Body of pancreas (tissue), 4 donors: ENCODE measurements around the gene TNFAIP2. TPM values are rescaled to one million over a fixed set of nuclear protein-coding genes. Genes with fewer than 3 reads are reported as not detected.
A peak's percentile ranks its signal among the peaks of the same experiment; 100 is the strongest.

Experiments
- ATAC-seq: fragments of 150-250 bp; one replicate; pipeline ENCODE4 v1.9.1; 2016
- DNase-seq, 4 donors: peaks; one replicate each; pipeline ENCODE4 v3.0.0-alpha.2; 2019
- H3K27ac ChIP-seq, 4 donors: fragments of 200-600 bp; sonication (generic); 1 replicate in 3 of 4; 2 replicates in 1 of 4; pipeline versions ENCODE4 v1.5.1 to v1.6.1; 2016 to 2019; ENCODE audit warnings: mild to moderate bottlenecking in 1 of 4, mixed read lengths in 1 of 4, moderate library complexity in 1 of 4
- H3K27me3 ChIP-seq, 2 donors: fragments of 200-600 bp; sonication (generic); one replicate each; pipeline ENCODE4 v1.6.0; 2016; ENCODE audit warnings: mild to moderate bottlenecking in 1 of 2
- H3K36me3 ChIP-seq, 2 donors: fragments of 200-600 bp; sonication (generic); replicated peaks in 1 of 2; 2 replicates each; pipeline ENCODE4 v1.5.1; 2016; ENCODE audit warnings: low read depth in 2 of 2; ENCODE audit not compliant: insufficient read depth in 1 of 2
- H3K4me1 ChIP-seq: fragments of 200-600 bp; sonication (generic); one replicate; pipeline ENCODE4 v1.6.0; 2016
- H3K4me3 ChIP-seq, 2 donors: fragments of 200-600 bp; sonication (generic); 1 replicate in 1 of 2; 2 replicates in 1 of 2; pipeline ENCODE4 v1.5.1; 2016 to 2019
- H3K9me3 ChIP-seq, 3 donors: fragments of 200-600 bp; sonication (generic); 1 replicate in 2 of 3; 2 replicates in 1 of 3; pipeline ENCODE4 v1.5.1; 2016
- POLR2A ChIP-seq, 3 donors: fragments of 450-650 bp; IDR thresholded peaks; one replicate each; pipeline ENCODE4 v1.6.1; 2016; ENCODE audit warnings: antibody characterized with exemption in 3 of 3, mild to moderate bottlenecking in 2 of 3
- WGBS, 2 donors: methylation state at CpG; one replicate each; pipeline ENCODE4 v1.1.5; 2017; 5-methylcytosine and 5-hydroxymethylcytosine counted together
- intact Hi-C: fragments of 100-400 bp; cut with DNase I; formaldehyde crosslinking; loops from one replicate; pipeline ENCODE4 v1.15.1; 2023
- total RNA-seq, 2 donors: library from RNA; depleted of rRNA; stranded (reverse); fragments of >200 nt; gene quantifications; one replicate each; pipeline ENCODE4 v1.1.0, GENCODE V29; 2016
- TF ChIP-seq, protein P1 (sequence below), 7 experiments: fragments of 450-650 bp in 4 of 7; fragments of 200-600 bp in 3 of 7; sonication (generic) in 3 of 7; IDR thresholded peaks; one replicate each; pipeline ENCODE4 v1.5.1; 2016 to 2019; ENCODE audit warnings: antibody characterized with exemption in 7 of 7

The TNFAIP2 gene
- total RNA-seq, 2 donors from 2014 or later, result 22.1 to 75.5 TPM

DNA sequence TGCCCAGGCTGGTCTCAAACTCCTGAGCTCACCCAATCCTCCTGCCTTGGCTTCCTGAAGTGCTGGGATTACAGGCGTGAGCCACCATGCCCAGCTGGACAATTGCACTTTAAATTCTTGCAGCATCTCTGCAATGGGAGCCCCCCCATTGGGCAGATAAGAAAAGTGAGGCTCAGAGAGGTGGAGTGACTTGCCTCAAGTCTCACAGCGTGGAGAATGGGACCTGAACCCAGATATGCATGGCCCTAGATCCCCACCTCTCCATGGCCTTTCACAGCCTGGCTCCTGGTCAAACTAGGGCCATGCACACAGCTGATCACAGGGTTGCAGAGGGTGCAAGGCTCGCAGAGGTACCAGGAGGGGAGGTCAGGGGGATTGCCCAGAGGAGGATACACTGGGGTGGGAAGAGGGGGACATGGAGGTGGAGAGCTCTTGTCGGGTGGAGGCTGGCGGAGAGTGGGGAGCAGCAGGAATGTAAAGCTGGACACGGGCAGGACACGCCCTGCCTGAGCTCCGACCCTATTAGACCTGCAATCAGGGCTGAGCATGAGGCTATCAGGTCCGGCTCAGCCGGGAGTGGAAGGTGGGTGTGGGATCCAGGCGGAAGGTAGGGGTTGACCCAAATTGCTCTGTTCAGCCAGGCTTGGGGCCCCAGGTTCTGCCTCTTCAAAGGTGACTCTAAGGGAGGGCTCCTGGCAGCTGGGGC lies 21.9 kb upstream of the TNFAIP2 start:
- intact Hi-C loops, result loop anchor here (10.0 kb wide), 1 partner anchor 193 kb away; no protein-coding TSS in a partner anchor
- TF ChIP-seq, protein P1, sequence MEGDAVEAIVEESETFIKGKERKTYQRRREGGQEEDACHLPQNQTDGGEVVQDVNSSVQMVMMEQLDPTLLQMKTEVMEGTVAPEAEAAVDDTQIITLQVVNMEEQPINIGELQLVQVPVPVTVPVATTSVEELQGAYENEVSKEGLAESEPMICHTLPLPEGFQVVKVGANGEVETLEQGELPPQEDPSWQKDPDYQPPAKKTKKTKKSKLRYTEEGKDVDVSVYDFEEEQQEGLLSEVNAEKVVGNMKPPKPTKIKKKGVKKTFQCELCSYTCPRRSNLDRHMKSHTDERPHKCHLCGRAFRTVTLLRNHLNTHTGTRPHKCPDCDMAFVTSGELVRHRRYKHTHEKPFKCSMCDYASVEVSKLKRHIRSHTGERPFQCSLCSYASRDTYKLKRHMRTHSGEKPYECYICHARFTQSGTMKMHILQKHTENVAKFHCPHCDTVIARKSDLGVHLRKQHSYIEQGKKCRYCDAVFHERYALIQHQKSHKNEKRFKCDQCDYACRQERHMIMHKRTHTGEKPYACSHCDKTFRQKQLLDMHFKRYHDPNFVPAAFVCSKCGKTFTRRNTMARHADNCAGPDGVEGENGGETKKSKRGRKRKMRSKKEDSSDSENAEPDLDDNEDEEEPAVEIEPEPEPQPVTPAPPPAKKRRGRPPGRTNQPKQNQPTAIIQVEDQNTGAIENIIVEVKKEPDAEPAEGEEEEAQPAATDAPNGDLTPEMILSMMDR (IDR thresholded peaks at IDR 0.05), result no peak
- TF ChIP-seq POLR2A (IDR thresholded peaks at IDR 0.05), result no peak
- no peaks in the 10 kb centered on the region for H3K9me3 ChIP-seq
- H3K27ac ChIP-seq, result no peak overlapping the region
- H3K36me3 ChIP-seq, result no peaks in the 10 kb centered on the region
- 91 to 94% methylated on average over 10 to 11 of the region's 11 CpGs for WGBS, 2 donors
- no peak for ATAC-seq
- H3K4me1 ChIP-seq, result peaks cover 37% of the 10 kb centered on the region
- no peak overlapping the region for H3K4me3 ChIP-seq
- H3K27me3 ChIP-seq, result no peaks in the 10 kb centered on the region
- DNase-seq, result peak in 1 of 4 donors; percentile 4

DNA sequence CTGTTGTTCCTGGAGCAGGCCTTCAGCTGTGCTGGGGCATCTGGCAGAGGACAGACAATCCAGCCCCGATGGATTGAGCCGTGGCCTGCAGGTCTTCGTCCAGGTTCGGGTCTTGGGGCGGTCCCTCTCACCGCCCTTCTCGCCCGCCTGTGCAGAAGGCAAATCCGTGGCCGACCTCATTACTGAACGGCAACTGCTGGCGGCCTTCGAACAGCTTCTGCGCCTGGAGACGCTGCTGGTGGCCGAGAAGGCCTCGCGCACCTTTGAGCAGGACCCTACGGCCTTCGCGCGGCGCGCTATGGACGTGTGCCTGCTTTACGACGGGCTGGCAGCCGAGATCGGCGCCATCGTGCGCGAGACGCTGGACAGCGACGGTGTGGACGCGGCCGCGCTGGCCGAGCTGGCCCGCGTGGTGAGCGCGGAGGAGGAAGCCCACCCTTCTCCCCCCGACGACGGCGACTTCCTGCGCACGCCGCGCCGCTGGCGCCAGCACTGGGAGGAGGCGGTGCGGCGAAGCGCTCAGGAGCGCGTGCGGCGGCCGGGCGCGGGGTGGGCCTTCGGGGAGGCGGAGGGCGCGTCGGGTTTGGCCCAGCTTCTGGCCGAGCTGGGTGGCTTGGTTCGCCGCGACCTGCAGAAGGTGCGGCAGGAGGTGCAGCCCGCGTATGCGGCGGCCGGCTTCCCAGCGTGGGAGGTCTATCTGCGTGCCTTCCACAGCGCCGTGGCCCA lies 21.1 kb upstream of the TNFAIP2 start:
- H3K27me3 ChIP-seq, result no peaks in the 10 kb centered on the region
- no peak for TF ChIP-seq POLR2A (IDR thresholded peaks at IDR 0.05)
- TF ChIP-seq, protein P1 (IDR thresholded peaks at IDR 0.05), result no peak
- H3K4me1 ChIP-seq, result peaks cover 37% of the 10 kb centered on the region
- H3K36me3 ChIP-seq, result no peaks in the 10 kb centered on the region
- no peaks in the 10 kb centered on the region for H3K9me3 ChIP-seq
- ATAC-seq (no peak), DNase-seq (peak in 1 of 4 donors; percentile 4)
- H3K27ac ChIP-seq, result no peak overlapping the region
- 64 to 86% methylated on average over 43 to 85 of the region's 85 CpGs for WGBS, 2 donors
- H3K4me3 ChIP-seq, result no peak overlapping the region
- intact Hi-C loops, result loop anchor here (10.0 kb wide), 1 partner anchor 193 kb away; no protein-coding TSS in a partner anchor

DNA sequence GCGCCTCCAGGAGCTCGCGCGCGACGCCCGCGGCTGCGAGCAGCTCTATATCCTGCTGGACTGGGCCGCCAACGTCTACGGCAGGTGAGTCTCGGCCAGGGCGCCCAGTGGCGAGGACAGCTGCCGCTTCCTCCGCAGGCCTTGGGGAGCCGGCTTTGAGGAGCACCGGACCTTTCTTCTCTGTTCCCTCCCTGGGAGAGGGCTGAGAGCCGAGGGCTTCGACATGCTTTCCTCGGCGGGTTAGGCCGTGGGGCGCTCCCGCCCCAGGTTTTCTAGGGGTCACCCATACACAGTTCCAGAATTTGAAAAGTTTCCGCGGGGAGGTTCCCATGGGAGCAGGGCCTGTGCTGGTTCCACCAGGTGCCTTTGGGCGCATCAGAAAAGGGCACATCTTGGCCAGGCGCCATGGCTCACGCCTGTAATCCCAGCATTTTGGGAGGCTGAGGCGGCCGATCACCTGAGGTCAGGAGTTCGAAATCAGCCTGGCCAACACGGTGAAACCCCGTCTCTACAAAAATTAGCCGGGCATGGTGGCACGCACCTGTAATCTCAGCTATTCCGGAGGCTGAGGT lies 20.5 kb upstream of the TNFAIP2 start:
- Histone ChIP-seq H3K4me1 (peaks cover 37% of the 10 kb centered on the region), H3K27ac (no peak overlapping the region), H3K27me3 (no peaks in the 10 kb centered on the region), H3K9me3 (no peaks in the 10 kb centered on the region), H3K36me3 (no peaks in the 10 kb centered on the region), H3K4me3 (no peak overlapping the region)
- WGBS, 2 donors, result 58 to 84% methylated on average over 13 to 33 of the region's 39 CpGs
- no peak for TF ChIP-seq POLR2A (IDR thresholded peaks at IDR 0.05)
- TF ChIP-seq, protein P1 (IDR thresholded peaks at IDR 0.05), result no peak
- DNase-seq (peak in 1 of 4 donors; percentile 16), ATAC-seq (no peak)
- intact Hi-C loops, result loop anchor here (10.0 kb wide), 1 partner anchor 192 kb away; no protein-coding TSS in a partner anchor

DNA sequence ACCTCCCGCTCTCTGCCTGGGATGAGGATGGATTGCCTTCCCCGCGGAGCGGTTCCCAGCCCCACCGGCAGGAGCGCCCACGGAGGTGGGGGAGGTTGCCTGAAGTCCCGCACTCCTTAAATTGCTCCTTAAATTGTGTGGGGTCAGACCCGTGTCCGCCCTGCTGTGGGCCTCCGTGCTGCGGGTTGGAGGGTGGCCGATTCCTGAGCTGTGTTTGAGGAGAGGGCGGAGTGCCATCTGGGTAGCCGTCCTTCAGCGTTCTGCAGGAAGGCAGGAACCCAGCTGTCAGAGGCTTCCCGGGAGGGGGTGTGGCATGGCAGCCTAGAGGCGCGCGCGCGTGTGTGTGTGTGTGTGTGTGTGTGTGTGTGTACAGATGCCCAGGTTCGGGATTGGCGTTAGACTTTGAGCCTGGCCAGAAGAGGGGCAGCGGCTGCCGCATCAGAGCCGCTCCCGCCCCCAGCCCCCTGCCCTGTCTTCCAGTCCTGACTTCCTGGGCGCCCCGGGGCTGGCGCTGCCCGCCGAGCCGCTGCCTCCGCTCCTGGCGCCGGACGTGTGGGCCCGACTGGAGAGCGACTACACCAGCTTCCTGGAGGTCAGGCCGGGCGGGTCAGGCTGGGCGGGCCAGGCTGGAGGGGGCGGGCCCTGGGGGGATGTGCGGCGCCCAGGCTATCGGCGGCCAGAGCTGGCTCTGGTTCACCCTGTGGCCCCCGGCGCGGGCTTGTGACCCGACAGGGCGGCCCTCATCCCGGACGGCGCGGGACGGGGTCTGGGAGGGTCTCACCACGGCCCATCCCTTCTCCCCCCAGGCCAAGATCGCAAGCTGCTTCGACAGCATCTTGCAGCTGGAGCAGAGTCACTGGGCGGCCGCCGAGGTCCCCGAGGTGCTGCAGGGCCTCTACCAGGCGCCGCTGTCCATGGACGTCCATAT lies 19.5 kb upstream of the TNFAIP2 start:
- intact Hi-C loops, result loop anchor here (10.0 kb wide), 1 partner anchor 191 kb away; no protein-coding TSS in a partner anchor
- no peak overlapping the region for H3K4me3 ChIP-seq
- H3K27me3 ChIP-seq, result no peaks in the 10 kb centered on the region
- no peaks in the 10 kb centered on the region for H3K36me3 ChIP-seq
- TF ChIP-seq, protein P1 (IDR thresholded peaks at IDR 0.05), result peak in 3 of 7 experiments; percentile 8 to 18 (median 15)
- peak in 1 of 3 donors; percentile 23 for TF ChIP-seq POLR2A (IDR thresholded peaks at IDR 0.05)
- WGBS, 2 donors, result 8 to 16% methylated on average over 25 to 68 of the region's 68 CpGs
- peaks cover 43% of the 10 kb centered on the region for H3K4me1 ChIP-seq
- no peak overlapping the region for H3K27ac ChIP-seq
- no peaks in the 10 kb centered on the region for H3K9me3 ChIP-seq
- peak; percentile 27 for ATAC-seq
- peak; percentile 45 to 78 (median 72) for DNase-seq
